Ovary (tissue), 9 donors: ENCODE measurements around the gene SULF2. TPM values are rescaled to one million over a fixed set of nuclear protein-coding genes. Genes with fewer than 3 reads are reported as not detected.
A peak's percentile ranks its signal among the peaks of the same experiment; 100 is the strongest.

Experiments used
- DNase-seq, 5 donors: peaks; one replicate each; pipeline ENCODE4 v3.0.0-alpha.2; 2019 to 2020
- H3K27ac ChIP-seq, 2 donors: fragments of 200-600 bp; one replicate each; pipeline versions ENCODE4 v1.5.1 to v1.8.0; 2019 to 2022
- H3K27me3 ChIP-seq: fragments of 200-600 bp; one replicate; pipeline ENCODE4 v1.8.0; 2022
- H3K36me3 ChIP-seq: fragments of 200-600 bp; sonication (generic); one replicate; pipeline ENCODE4 v1.5.1; 2019
- H3K4me1 ChIP-seq: one replicate; pipeline ENCODE4 v1.8.1; 2013; ENCODE audit warnings: mild to moderate bottlenecking, moderate library complexity; ENCODE audit not compliant: insufficient read depth
- H3K4me3 ChIP-seq: fragments of 200-600 bp; sonication (generic); one replicate; pipeline ENCODE4 v1.5.1; 2017
- H3K9me3 ChIP-seq, 2 donors: fragments of 200-600 bp in 1 of 2; sonication (generic) in 1 of 2; one replicate each; pipeline versions ENCODE4 v1.5.1 to v1.8.1; 2013 to 2019; ENCODE audit warnings: mild to moderate bottlenecking in 1 of 2, moderate library complexity in 1 of 2
- CTCF ChIP-seq, 3 donors: fragments of 450-650 bp in 2 of 3; fragments of 200-600 bp in 1 of 3; IDR thresholded peaks; one replicate each; pipeline versions ENCODE4 v1.5.1 to v1.8.0; 2016 to 2022; ENCODE audit warnings: antibody characterized with exemption in 3 of 3, mild to moderate bottlenecking in 1 of 3
- EP300 ChIP-seq: sonication (generic); formaldehyde crosslinking; IDR thresholded peaks from one replicate; pipeline ENCODE4 v1.6.1; 2017; ENCODE audit warnings: antibody characterized with exemption
- POLR2A ChIP-seq: fragments of 450-650 bp; IDR thresholded peaks from one replicate; pipeline ENCODE4 v1.6.1; 2017; ENCODE audit warnings: antibody characterized with exemption, mild to moderate bottlenecking, moderate library complexity
- WGBS, 3 donors: extraction: QIAGEN DNeasy Blood & Tissue Kit in 1 of 3; methylation state at CpG; one replicate each; pipeline versions ENCODE4 v1.1.5 to v1.1.7; 2013 to 2017; 5-methylcytosine and 5-hydroxymethylcytosine counted together
- intact Hi-C, 4 donors: fragments of 100-400 bp; cut with DNase I; formaldehyde crosslinking; loops; one replicate each; pipeline versions ENCODE4 v1.11.0 to v1.15.1; 2022 to 2023
- polyA plus RNA-seq, 2 donors: library from polyadenylated mRNA; stranded (reverse); fragments of 200-250 nt in 1 of 2; fragments of 350-450 nt in 1 of 2; fragmentation: Illumina TruSeq in 1 of 2; extraction: RNeasy Lipid Tissue Mini Kit (QIAGEN cat#74804) in 1 of 2; gene quantifications; one replicate each; pipeline ENCODE4 v1.2.3, GENCODE V29; 2013 to 2014
- total RNA-seq, 7 donors: library from RNA; depleted of rRNA in 2 of 7; stranded (reverse); fragments of >200 nt in 2 of 7; fragmentation: NEBNext Ultra II Directional in 3 of 7; extraction: Animal tissue kit (Norgen Biotek cat#: 25700) in 3 of 7; gene quantifications; one replicate each; pipeline versions ENCODE4 v1.1.0 to v1.2.4, GENCODE V29; 2016 to 2023
- donor health status: DM: no; HTN: no; CAD: no; lungs with moderate emphysema.
- donor health status: DM: no; HTN: no; CAD: no.
- donor health status: Bipolar disorder and iron deficiency.
- donor health status: DM: yes; HTN: yes; CAD: no.
- donor health status: DM: no; HTN: no; CAD: no.
- donor health status: DM: yes; HTN: yes; CAD: no.

SULF2 gene
- total and polyA plus RNA-seq, 9 donors: 128 to 423 (median 362) TPM

- WGBS, 3 donors: 65 to 74% (median 68%) methylated on average over 6 of the region's 6 CpGs
- no peaks in the 10 kb centered on the region for H3K4me1 ChIP-seq
- H3K36me3 ChIP-seq: no peaks in the 10 kb centered on the region
- H3K27ac ChIP-seq: peak overlapping the region in 1 of 2 donors; percentile 2
- no peak for DNase-seq
- intact Hi-C loops: loop anchor here in 1 of 4 donors (5.0 kb wide), 2 partner anchors 52 to 1608 kb away; no protein-coding TSS in a partner anchor
- H3K9me3 ChIP-seq: no peaks in the 10 kb centered on the region
- H3K4me3 ChIP-seq: no peak overlapping the region
- H3K27me3 ChIP-seq: no peaks in the 10 kb centered on the region
- TF ChIP-seq EP300: no peak
Measured at GRCh38 chr20:47648943-47649342, 136.3 kb downstream of the SULF2 start.

- H3K27me3 ChIP-seq: no peaks in the 10 kb centered on the region
- intact Hi-C loops: loop anchor here in 1 of 4 donors (5.0 kb wide), 2 partner anchors 51 to 1609 kb away; no protein-coding TSS in a partner anchor
- H3K9me3 ChIP-seq: no peaks in the 10 kb centered on the region
- no peaks in the 10 kb centered on the region for H3K36me3 ChIP-seq
- H3K27ac ChIP-seq: no peak overlapping the region
- H3K4me3 ChIP-seq: no peak overlapping the region
- DNase-seq: no peak
- WGBS, 3 donors: 81 to 85% (median 83%) methylated on average over 7 of the region's 7 CpGs
- TF ChIP-seq CTCF (IDR thresholded peaks at IDR 0.05) (no peak), EP300 (no peak), POLR2A (no peak)
- H3K4me1 ChIP-seq: no peaks in the 10 kb centered on the region
Measured at GRCh38 chr20:47647994-47648393, 137.3 kb downstream of the SULF2 start.

GRCh38 chr20:47645632-47646031, 139.6 kb downstream of the SULF2 start:
- Histone ChIP-seq H3K4me3 (no peak overlapping the region), H3K27me3 (no peaks in the 10 kb centered on the region), H3K4me1 (no peaks in the 10 kb centered on the region), H3K27ac (no peak overlapping the region), H3K9me3 (no peaks in the 10 kb centered on the region), H3K36me3 (no peaks in the 10 kb centered on the region)
- no peak for DNase-seq
- intact Hi-C loops: loop anchor here in 1 of 4 donors (5.0 kb wide), 2 partner anchors 48 to 1612 kb away; no protein-coding TSS in a partner anchor
- TF ChIP-seq CTCF (IDR thresholded peaks at IDR 0.05) (no peak), POLR2A (no peak), EP300 (no peak)
- WGBS, 3 donors: 81 to 89% (median 84%) methylated on average over 2 of the region's 2 CpGs

GRCh38 chr20:47642624-47643023, 142.7 kb downstream of the SULF2 start:
- Histone ChIP-seq H3K4me1 (no peaks in the 10 kb centered on the region), H3K27ac (no peak overlapping the region), H3K36me3 (no peaks in the 10 kb centered on the region), H3K27me3 (no peaks in the 10 kb centered on the region), H3K9me3 (no peaks in the 10 kb centered on the region), H3K4me3 (no peak overlapping the region)
- TF ChIP-seq EP300 (no peak), POLR2A (no peak), CTCF (IDR thresholded peaks at IDR 0.05) (no peak)
- 78 to 81% (median 79%) methylated on average over 4 of the region's 4 CpGs for WGBS, 3 donors
- intact Hi-C loops: no loop called here
- DNase-seq: no peak

- Histone ChIP-seq H3K4me3 (no peak overlapping the region), H3K36me3 (no peaks in the 10 kb centered on the region), H3K27ac (no peak overlapping the region), H3K4me1 (no peaks in the 10 kb centered on the region), H3K9me3 (no peaks in the 10 kb centered on the region), H3K27me3 (no peaks in the 10 kb centered on the region)
- TF ChIP-seq POLR2A: no peak
- no peak for TF ChIP-seq CTCF (IDR thresholded peaks at IDR 0.05)
- no peak for TF ChIP-seq EP300
- DNase-seq: no peak
- intact Hi-C loops: no loop called here
- WGBS, 3 donors: 94 to 96% (median 95%) methylated on average over 4 of the region's 4 CpGs
Measured at GRCh38 chr20:47642118-47642517, 143.2 kb downstream of the SULF2 start.
